ENCODE data around the gene SERPINH1. TPM values are rescaled to one million over a fixed set of nuclear protein-coding genes. Genes with fewer than 3 reads are reported as not detected.
A peak's percentile ranks its signal among the peaks of the same experiment; 100 is the strongest.

The SERPINH1 gene
- total RNA-seq, 1 experiment from 2014 or later: 117 TPM

DNA sequence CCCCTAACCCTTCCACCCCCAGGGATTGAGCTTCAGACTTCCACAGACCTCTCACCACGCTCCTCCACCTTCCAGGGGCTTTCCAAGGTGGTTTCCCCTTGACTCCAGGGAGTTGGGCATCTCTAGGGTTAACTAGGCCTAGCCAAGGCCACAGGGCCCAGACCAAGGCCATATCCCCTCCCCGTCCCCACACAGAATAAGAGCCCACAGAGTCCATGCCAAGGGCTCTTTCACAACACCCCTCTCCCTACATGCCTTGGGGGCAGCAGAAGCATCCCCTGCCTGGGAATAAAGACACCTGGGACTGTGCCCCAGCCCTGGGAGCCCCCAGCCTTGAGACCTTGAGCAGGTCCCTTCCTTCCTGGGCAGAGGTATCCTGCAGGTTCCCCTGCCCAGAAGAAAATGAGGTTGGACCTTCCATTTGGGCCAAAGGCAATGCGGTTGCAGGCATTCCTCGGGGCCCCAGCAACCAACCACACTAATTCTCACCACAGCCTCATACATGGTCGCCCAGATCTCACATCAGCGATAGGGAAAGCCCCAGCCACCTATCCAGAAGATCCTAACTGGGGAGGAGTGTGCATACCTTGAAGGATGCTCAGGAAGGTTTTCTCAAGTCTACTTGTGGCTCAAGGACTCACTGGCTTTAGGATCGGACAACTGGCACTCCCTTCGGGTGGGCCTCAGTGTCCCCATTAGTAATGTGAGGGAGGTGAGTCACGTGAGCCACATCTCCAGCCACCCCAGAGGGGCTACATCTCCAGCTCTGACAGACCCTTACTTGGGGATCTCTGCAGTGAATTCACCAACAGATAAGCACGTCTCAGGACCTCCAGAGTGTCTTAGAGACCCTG is 38.0 kb upstream of the SERPINH1 start:
- DNase-seq (no peak), ATAC-seq (no peak)
- no peak overlapping the region for H3K27ac ChIP-seq (ENCODE audit: low read length)
- no peaks in the 10 kb centered on the region for H3K9me2 ChIP-seq (replicated peaks; ENCODE audit: low read length)
- no peaks in the 10 kb centered on the region for H3K9me3 ChIP-seq (ENCODE audit: low read length)
- no peak overlapping the region for H3K9ac ChIP-seq (ENCODE audit: low read length)
- peak overlapping the region; percentile 96; the same call in 1 of the 2 replicates for H3K4me3 ChIP-seq (ENCODE audit: low read length)
- no peaks in the 10 kb centered on the region for H4K20me1 ChIP-seq (ENCODE audit: low read length)
- H3K4me1 ChIP-seq (ENCODE audit: insufficient read depth, low read length): peaks cover 20% of the 10 kb centered on the region
- no peak for TF ChIP-seq EZH2phosphoT487 (IDR thresholded peaks at IDR 0.05; ENCODE audit: borderline replicate concordance, low read length)
- TF ChIP-seq EZH2 (IDR thresholded peaks at IDR 0.05; ENCODE audit: low read length, unreplicated experiment): no peak
- TF ChIP-seq, protein P1, sequence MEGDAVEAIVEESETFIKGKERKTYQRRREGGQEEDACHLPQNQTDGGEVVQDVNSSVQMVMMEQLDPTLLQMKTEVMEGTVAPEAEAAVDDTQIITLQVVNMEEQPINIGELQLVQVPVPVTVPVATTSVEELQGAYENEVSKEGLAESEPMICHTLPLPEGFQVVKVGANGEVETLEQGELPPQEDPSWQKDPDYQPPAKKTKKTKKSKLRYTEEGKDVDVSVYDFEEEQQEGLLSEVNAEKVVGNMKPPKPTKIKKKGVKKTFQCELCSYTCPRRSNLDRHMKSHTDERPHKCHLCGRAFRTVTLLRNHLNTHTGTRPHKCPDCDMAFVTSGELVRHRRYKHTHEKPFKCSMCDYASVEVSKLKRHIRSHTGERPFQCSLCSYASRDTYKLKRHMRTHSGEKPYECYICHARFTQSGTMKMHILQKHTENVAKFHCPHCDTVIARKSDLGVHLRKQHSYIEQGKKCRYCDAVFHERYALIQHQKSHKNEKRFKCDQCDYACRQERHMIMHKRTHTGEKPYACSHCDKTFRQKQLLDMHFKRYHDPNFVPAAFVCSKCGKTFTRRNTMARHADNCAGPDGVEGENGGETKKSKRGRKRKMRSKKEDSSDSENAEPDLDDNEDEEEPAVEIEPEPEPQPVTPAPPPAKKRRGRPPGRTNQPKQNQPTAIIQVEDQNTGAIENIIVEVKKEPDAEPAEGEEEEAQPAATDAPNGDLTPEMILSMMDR (conservative IDR thresholded peaks at IDR 0.05; ENCODE audit: low read depth, low read length): no peak
- no peaks in the 10 kb centered on the region for H3K27me3 ChIP-seq (ENCODE audit: low read length)
- H3F3A ChIP-seq (ENCODE audit: low read length, unreplicated experiment): no peaks in the 10 kb centered on the region
- no peak overlapping the region; the same call in 1 of the 2 replicates for H2AFZ ChIP-seq (ENCODE audit: low read length)
- CTCF ChIA-PET: interaction anchor here (0.6 kb wide), 1 partner anchor 80 kb away, joined by 3 read pairs; no protein-coding TSS in a partner anchor
- no peaks in the 10 kb centered on the region for H3K36me3 ChIP-seq (ENCODE audit: low read depth, low read length)
- peak overlapping the region; percentile 100 for H3K4me2 ChIP-seq (ENCODE audit: low read length)
- intact Hi-C loops (cut with micrococcal nuclease): no loop called here
- BruUV-seq (replicated peaks): no TSS peak
- POLR2A ChIA-PET (ENCODE audit: unreplicated experiment): interaction anchor here (0.6 kb wide), 2 partner anchors 80 to 284 kb away, joined by 3 read pairs; no protein-coding TSS in a partner anchor
- peaks cover 11% of the 10 kb centered on the region; the same call in 1 of the 2 replicates for H3K79me2 ChIP-seq (ENCODE audit: low read length)

DNA sequence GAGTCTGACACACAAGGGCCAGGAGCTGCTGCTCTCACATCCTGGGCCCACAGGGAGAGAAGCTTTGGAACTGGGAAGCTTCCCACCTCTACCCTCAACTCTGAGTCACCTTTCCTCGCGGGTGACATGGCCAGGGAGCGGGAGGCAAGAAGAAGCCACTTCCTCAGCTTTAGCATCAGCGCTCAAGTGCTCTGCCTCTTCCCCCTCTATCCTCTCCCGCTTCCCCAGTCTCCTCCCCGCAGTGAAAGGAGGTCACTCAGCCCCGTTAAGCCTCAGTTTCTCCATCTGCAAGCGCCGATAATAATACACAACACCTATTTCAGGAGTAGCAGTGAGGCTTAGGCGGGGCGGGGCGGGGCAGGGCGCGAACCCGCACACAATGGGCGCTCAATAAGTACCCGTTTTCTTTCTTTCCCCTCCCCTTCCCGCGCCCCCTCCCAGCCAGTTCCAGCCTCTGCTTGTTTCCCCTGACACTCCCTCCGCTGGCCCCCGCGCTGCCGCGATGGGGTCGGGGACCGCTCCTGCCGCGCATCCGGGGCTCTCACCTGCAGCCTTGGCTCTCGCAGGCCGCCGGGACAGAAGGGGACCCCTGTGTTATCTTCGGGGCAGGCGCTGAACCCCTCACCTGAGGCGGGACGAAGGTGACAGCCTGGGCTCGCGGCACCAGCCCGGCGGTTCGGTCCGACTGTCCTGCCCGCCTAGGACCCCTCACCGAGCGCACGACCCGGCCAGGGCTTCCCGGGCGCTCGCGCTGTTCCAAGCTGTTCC is 37.2 kb upstream of the SERPINH1 start:
- Histone ChIP-seq H3K9ac (ENCODE audit: low read length) (peak overlapping the region; percentile 79), H4K20me1 (ENCODE audit: low read length) (no peaks in the 10 kb centered on the region), H3K27ac (ENCODE audit: low read length) (no peak overlapping the region), H3K9me2 (replicated peaks; ENCODE audit: low read length) (no peaks in the 10 kb centered on the region), H3K79me2 (ENCODE audit: low read length) (peaks cover 11% of the 10 kb centered on the region; the same call in 1 of the 2 replicates), H3K4me3 (ENCODE audit: low read length) (peak overlapping the region; percentile 96), H3K9me3 (ENCODE audit: low read length) (no peaks in the 10 kb centered on the region), H3K36me3 (ENCODE audit: low read depth, low read length) (no peaks in the 10 kb centered on the region), H2AFZ (ENCODE audit: low read length) (peak overlapping the region; percentile 92), H3K27me3 (ENCODE audit: low read length) (no peaks in the 10 kb centered on the region), H3F3A (ENCODE audit: low read length, unreplicated experiment) (no peaks in the 10 kb centered on the region), H3K4me2 (ENCODE audit: low read length) (peak overlapping the region; percentile 100), H3K4me1 (ENCODE audit: insufficient read depth, low read length) (peaks cover 20% of the 10 kb centered on the region)
- POLR2A ChIA-PET (ENCODE audit: unreplicated experiment): interaction anchor here (0.6 kb wide), 3 partner anchors 26 to 285 kb away, joined by 3 read pairs; no protein-coding TSS in a partner anchor
- CTCF ChIA-PET: interaction anchor here (0.6 to 1.0 kb wide), 3 partner anchors 81 to 675 kb away, joined by 3 read pairs; no protein-coding TSS in a partner anchor
- TF ChIP-seq, protein P1 (conservative IDR thresholded peaks at IDR 0.05; ENCODE audit: low read depth, low read length): no peak
- TF ChIP-seq EZH2phosphoT487 (IDR thresholded peaks at IDR 0.05; ENCODE audit: borderline replicate concordance, low read length) (no peak), EZH2 (IDR thresholded peaks at IDR 0.05; ENCODE audit: low read length, unreplicated experiment) (no peak)
- TSS peak; percentile 29 for BruUV-seq (replicated peaks)
- peak; percentile 71 for DNase-seq
- ATAC-seq: peak; percentile 16
- intact Hi-C loops (cut with micrococcal nuclease): no loop called here
